Measurements from ENCODE around the gene RABGEF1.

- TF ChIP-seq EZH2 (IDR thresholded peaks at IDR 0.05; ENCODE audit: insufficient read depth, poor library complexity, severe bottlenecking) = no peak
- TF ChIP-seq EZH2phosphoT487 (IDR thresholded peaks at IDR 0.05; ENCODE audit: insufficient read depth, low read depth) = no peak
Observed at GRCh38 chr7:66837007-66837406, 96.5 kb downstream of the RABGEF1 start.
